ENCODE results near the gene LILRA5. TPM values are rescaled to one million over a fixed set of nuclear protein-coding genes. Genes with fewer than 3 reads are reported as not detected.
"Not testable (repeated sequence)": the region's sequence is repeated elsewhere in the genome, so short reads cannot be mapped to it uniquely, and the experiment has no call there.

LILRA5 gene
- 1 to 10 TPM; 3.7 to 4.7 TPM for total RNA-seq
- long read RNA-seq, partial matches to known transcripts: 1 of 2 reads
- long read RNA-seq, other reads (novel, unspliced or antisense): 0 of 2 reads

GRCh38 chr19:54312436-54313377 lies at the start of gene LILRA5:
Gene LILRA5 (minus strand): TSS chr19:54313166. CDS start chr19:54313019, 147 bp downstream.
- intact Hi-C loops (cut with DNase I): no loop called here
- peak; percentile 53 to 79 for ATAC-seq
- no peak for DNase-seq

- ATAC-seq; intact Hi-C loops (cut with DNase I); DNase-seq: not testable (repeated sequence)
Measured at GRCh38 chr19:54361680-54362422, 48.9 kb upstream of the LILRA5 start.

- intact Hi-C loops (cut with DNase I); DNase-seq: not testable (repeated sequence)
- peak; percentile 40 to 59 for ATAC-seq
Measured at GRCh38 chr19:54359149-54359820, 46.3 kb upstream of the LILRA5 start.

GRCh38 chr19:54357381-54357780 lies 44.4 kb upstream of the LILRA5 start:
- DNase-seq: no peak
- intact Hi-C loops (cut with DNase I): no loop called here
- ATAC-seq: no peak

- intact Hi-C loops (cut with DNase I): no loop called here
- no peak for ATAC-seq
Measured at GRCh38 chr19:54356444-54357056, 43.6 kb upstream of the LILRA5 start.

GRCh38 chr19:54355675-54356074 lies 42.7 kb upstream of the LILRA5 start:
- intact Hi-C loops (cut with DNase I): no loop called here
- ATAC-seq (no peak), DNase-seq (no peak)

More at GRCh38 chr19:54356444-54357056, 43.6 kb upstream of the LILRA5 start:
- no peak for DNase-seq

GRCh38 chr19:54354761-54355160 lies 41.8 kb upstream of the LILRA5 start:
- intact Hi-C loops (cut with DNase I): no loop called here
- DNase-seq (no peak), ATAC-seq (no peak)

GRCh38 chr19:54352546-54352945 lies 39.6 kb upstream of the LILRA5 start:
- intact Hi-C loops (cut with DNase I): no loop called here
- ATAC-seq: no peak

GRCh38 chr19:54352041-54352440 lies 39.1 kb upstream of the LILRA5 start:
- no peak for ATAC-seq
- DNase-seq: no peak
- intact Hi-C loops (cut with DNase I): no loop called here

More at GRCh38 chr19:54352546-54352945, 39.6 kb upstream of the LILRA5 start:
- DNase-seq: no peak

- no peak for DNase-seq
- no peak for ATAC-seq
- intact Hi-C loops (cut with DNase I): no loop called here
Measured at GRCh38 chr19:54351474-54351873, 38.5 kb upstream of the LILRA5 start.

- DNase-seq (no peak), ATAC-seq (peak in 1 of 2 donors; percentile 38)
- intact Hi-C loops (cut with DNase I): no loop called here
Measured at GRCh38 chr19:54345938-54346386, 33.0 kb upstream of the LILRA5 start.

GRCh38 chr19:54343868-54344267 lies 30.9 kb upstream of the LILRA5 start:
- DNase-seq (no peak), ATAC-seq (no peak)
- intact Hi-C loops (cut with DNase I): no loop called here

GRCh38 chr19:54341295-54341694 lies 28.3 kb upstream of the LILRA5 start:
- ATAC-seq (no peak), DNase-seq (no peak)
- intact Hi-C loops (cut with DNase I): no loop called here

- peak in 1 of 2 donors; percentile 37 for ATAC-seq
- intact Hi-C loops (cut with DNase I): no loop called here
- DNase-seq: no peak
Measured at GRCh38 chr19:54339646-54340358, 26.8 kb upstream of the LILRA5 start.

GRCh38 chr19:54338521-54338920 lies 25.6 kb upstream of the LILRA5 start:
- DNase-seq (no peak), ATAC-seq (no peak)
- intact Hi-C loops (cut with DNase I): no loop called here

- no peak for DNase-seq
- intact Hi-C loops (cut with DNase I): no loop called here
- ATAC-seq: no peak
Measured at GRCh38 chr19:54337858-54338230, 24.9 kb upstream of the LILRA5 start.

- intact Hi-C loops (cut with DNase I): no loop called here
- ATAC-seq (no peak), DNase-seq (no peak)
Measured at GRCh38 chr19:54336893-54337857, 24.2 kb upstream of the LILRA5 start.
